Left ventricle myocardium inferior (tissue), 1 donor: Measurements from ENCODE around the gene TEAD2. TPM values are rescaled to one million over a fixed set of nuclear protein-coding genes. Genes with fewer than 3 reads are reported as not detected.
A peak's percentile ranks its signal among the peaks of the same experiment; 100 is the strongest.
"Not testable (repeated sequence)": the region's sequence is repeated elsewhere in the genome, so short reads cannot be mapped to it uniquely, and the experiment has no call there.

Experiments used
- DNase-seq: peaks from one replicate; pipeline ENCODE4 v3.0.0-alpha.2; 2020
- H3K27ac ChIP-seq: fragments of 200-600 bp; replicated peaks from 2 replicates; pipeline ENCODE4 v1.8.0; 2021
- H3K27me3 ChIP-seq: fragments of 200-600 bp; 2 replicates; pipeline ENCODE4 v1.8.0; 2021; ENCODE audit warnings: low read depth
- H3K36me3 ChIP-seq: fragments of 200-600 bp; 2 replicates; pipeline ENCODE4 v1.8.0; 2021
- H3K4me1 ChIP-seq: fragments of 200-600 bp; 2 replicates; pipeline ENCODE4 v1.8.0; 2021
- H3K4me3 ChIP-seq: fragments of 200-600 bp; 2 replicates; pipeline ENCODE4 v1.8.0; 2021; ENCODE audit warnings: mild to moderate bottlenecking, moderate library complexity
- H3K9me3 ChIP-seq: fragments of 200-600 bp; replicated peaks from 2 replicates; pipeline ENCODE4 v1.8.0; 2021
- intact Hi-C: fragments of 100-400 bp; cut with micrococcal nuclease; formaldehyde crosslinking; loops from one replicate; pipeline ENCODE4 v1.11.0; 2022
- total RNA-seq: library from RNA; stranded (reverse); fragmentation: NEBNext Ultra II Directional; extraction: Animal tissue kit (Norgen Biotek cat#: 25700); gene quantifications from one replicate; pipeline ENCODE4 v1.2.1, GENCODE V29; 2021
- TF ChIP-seq, protein P1 (sequence below): fragments of 200-600 bp; IDR thresholded peaks from 2 replicates; pipeline ENCODE4 v1.8.0; 2021; ENCODE audit warnings: antibody characterized with exemption, mild to moderate bottlenecking, borderline replicate concordance
- donor health status: DM: no; HTN: yes; CAD: no; lungs with severe emphysema.

The TEAD2 gene
- total RNA-seq, 1 donor from 2014 or later = 44.1 TPM

DNA sequence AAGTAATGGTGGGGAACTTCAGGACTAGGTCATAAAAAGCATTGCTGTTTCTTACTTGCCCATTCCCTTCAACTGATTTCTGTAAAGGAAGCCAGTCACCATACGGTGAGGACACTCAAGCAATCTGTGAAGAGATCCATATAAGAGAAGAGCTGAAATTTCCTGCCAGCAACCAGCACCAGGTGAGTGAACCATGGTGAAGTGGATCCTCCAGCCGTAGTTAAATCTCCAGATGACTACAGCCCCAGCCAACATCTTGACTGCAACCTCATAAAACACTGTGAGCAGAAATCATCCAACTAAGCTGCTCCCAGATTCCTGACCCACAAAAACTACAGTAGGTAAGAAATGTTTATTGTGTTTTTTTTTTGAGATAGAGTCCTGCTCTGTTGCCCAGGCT, 33.5 kb downstream of the TEAD2 start:
- H3K36me3 ChIP-seq = no peaks in the 10 kb centered on the region
- peaks cover under 1% of the 10 kb centered on the region for H3K9me3 ChIP-seq
- no peak overlapping the region for H3K27ac ChIP-seq
- no peak for DNase-seq
- no peaks in the 10 kb centered on the region for H3K27me3 ChIP-seq
- no peak overlapping the region for H3K4me3 ChIP-seq
- intact Hi-C loops = no loop called here
- TF ChIP-seq, protein P1, sequence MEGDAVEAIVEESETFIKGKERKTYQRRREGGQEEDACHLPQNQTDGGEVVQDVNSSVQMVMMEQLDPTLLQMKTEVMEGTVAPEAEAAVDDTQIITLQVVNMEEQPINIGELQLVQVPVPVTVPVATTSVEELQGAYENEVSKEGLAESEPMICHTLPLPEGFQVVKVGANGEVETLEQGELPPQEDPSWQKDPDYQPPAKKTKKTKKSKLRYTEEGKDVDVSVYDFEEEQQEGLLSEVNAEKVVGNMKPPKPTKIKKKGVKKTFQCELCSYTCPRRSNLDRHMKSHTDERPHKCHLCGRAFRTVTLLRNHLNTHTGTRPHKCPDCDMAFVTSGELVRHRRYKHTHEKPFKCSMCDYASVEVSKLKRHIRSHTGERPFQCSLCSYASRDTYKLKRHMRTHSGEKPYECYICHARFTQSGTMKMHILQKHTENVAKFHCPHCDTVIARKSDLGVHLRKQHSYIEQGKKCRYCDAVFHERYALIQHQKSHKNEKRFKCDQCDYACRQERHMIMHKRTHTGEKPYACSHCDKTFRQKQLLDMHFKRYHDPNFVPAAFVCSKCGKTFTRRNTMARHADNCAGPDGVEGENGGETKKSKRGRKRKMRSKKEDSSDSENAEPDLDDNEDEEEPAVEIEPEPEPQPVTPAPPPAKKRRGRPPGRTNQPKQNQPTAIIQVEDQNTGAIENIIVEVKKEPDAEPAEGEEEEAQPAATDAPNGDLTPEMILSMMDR = no peak
- no peaks in the 10 kb centered on the region for H3K4me1 ChIP-seq

DNA sequence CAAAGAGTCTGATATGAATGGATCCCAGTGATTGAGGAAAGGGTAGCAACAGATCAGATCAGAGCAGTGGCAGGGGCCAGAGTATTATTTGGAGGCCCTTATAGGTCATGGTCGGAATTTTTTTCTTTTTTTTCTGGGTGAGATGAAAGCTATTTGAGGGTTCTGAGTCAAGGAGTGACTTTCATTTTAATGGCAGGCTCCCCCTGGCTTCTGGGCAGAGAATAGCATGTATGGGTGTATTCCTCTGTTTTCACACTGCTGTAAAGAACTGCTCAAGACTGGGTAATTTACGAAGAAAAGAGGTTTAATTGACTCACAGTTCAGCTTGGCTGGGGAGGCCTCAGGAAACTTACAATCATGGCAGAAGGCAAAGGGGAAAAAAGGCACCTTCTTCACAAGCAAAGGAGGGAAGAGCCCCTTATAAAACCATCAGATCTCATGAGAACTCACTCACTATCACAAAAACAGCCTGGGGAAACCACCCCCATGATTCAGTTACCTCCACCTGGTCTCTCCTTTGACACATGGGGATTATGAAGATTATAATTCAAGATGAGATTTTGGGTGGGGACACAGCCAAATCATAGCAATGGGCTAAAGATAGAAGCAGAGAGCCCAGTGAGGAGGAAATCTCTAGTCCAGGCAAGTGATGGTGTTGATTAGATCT, 34.2 kb downstream of the TEAD2 start:
- Histone ChIP-seq H3K9me3 (peaks cover 8% of the 10 kb centered on the region), H3K27me3 (no peaks in the 10 kb centered on the region), H3K4me1 (no peaks in the 10 kb centered on the region), H3K4me3 (no peak overlapping the region), H3K27ac (no peak overlapping the region), H3K36me3 (no peaks in the 10 kb centered on the region)
- no peak for DNase-seq
- intact Hi-C loops = no loop called here
- TF ChIP-seq, protein P1 = peak; percentile 71

DNA sequence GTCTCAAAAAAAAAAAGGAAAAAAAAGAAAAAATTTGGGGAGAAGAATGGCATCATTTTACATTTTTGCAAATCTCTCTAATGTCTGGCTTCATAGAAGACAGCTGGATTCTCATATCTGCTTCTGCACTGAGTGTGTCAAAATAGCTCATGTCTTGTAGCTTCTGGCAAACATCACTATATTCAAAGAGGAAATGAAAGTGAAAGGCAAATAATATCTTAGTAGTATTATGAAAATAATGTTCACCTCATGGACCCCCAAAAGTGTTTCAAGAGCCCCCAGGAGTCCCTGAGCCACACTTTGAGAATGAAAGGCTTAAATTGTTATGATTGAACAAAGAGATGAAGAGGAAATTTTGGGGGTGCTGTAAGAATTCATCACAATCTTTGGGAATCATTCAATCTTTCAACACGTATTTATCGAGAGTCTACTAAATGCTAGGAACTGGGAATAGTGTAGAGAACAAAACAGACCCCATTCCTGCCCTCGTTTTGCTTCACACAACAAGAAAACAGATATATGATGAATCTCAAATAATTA, 36.0 kb downstream of the TEAD2 start:
- TF ChIP-seq, protein P1 = no peak

DNA sequence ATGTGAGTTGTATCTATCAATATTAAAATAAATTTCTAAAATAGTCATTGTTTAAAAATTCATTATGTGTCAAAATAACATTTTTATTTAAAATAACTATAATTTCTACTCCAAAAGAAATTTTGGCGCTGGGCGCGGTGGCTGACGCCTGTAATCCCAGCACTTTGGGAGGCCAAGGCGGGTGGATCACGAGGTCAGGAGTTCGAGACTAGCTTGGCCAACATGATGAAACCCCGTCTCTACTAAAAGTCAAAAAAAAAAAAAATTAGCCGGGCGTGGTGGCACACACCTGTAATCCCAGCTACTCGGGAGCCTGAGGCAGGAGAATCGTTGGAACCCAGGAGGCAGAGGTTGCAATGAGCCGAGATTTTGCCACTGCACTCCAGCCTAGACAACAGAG, 36.5 kb downstream of the TEAD2 start:
- H3K27ac ChIP-seq, DNase-seq, intact Hi-C loops, H3K27me3 ChIP-seq, H3K4me3 ChIP-seq, H3K4me1 ChIP-seq: not testable (repeated sequence)
- H3K36me3 ChIP-seq = peaks cover 18% of the 10 kb centered on the region
- peaks cover 30% of the 10 kb centered on the region for H3K9me3 ChIP-seq

More for the DNA sequence above, 36.0 kb downstream of the TEAD2 start:
- H3K27me3 ChIP-seq = no peaks in the 10 kb centered on the region
- intact Hi-C loops = no loop called here
- H3K4me1 ChIP-seq = no peaks in the 10 kb centered on the region
- no peak overlapping the region for H3K27ac ChIP-seq
- no peak overlapping the region for H3K4me3 ChIP-seq
- peaks cover 26% of the 10 kb centered on the region for H3K9me3 ChIP-seq
- DNase-seq = no peak
- peaks cover 13% of the 10 kb centered on the region for H3K36me3 ChIP-seq

DNA sequence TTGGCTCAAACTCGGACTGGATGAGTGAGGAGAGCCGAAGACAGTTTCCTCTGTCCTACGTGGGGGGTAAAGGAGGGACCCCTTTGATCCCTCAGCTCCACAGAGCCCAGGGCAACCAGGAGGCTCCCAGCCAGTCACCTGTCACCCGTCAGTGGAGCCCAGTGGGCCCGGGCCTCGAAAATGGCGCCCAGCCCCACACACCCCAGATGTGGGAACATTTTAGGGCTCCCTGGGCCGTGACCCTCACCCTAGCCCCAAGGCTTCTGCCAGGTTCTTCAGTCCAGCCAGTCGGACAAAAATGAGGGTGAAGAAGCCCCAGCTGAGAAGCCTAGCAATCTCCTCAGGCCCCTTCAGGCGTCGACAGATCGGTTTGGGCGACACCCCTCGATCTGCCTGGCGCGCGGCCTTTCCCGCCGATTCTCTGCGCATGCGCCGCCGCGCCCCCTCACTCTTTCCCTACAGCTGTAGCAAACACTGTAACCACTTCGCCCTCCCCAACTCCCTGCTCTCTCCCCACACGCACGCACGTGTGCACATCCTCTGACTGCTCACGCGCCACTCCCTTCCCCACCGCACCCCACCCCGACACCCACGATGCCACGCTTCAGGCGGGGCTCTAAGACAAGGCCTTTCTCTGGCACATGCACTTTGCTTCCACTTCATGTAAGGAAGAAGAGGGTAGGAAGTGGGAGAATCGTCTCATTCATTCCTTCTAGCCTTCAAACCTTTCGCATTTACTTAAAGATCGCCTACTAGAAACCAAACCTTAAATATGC, 37.2 kb downstream of the TEAD2 start, which contains the start of gene SLC6A16:
SLC6A16 (minus strand) TSS at position 391 of the 776 bp plus-strand sequence. CDS start 13,844 bp downstream, outside the sequence.
- H3K27ac ChIP-seq = no peak within 1 kb of the TSS
- TF ChIP-seq, protein P1 = no peak
- no peaks in the 10 kb centered on the region for H3K27me3 ChIP-seq
- intact Hi-C loops = no loop called here
- H3K4me1 ChIP-seq = no peaks in the 10 kb centered on the region
- H3K36me3 ChIP-seq = peaks cover 19% of the 10 kb centered on the region
- H3K9me3 ChIP-seq = peaks cover 36% of the 10 kb centered on the region
- DNase-seq = no peak
- H3K4me3 ChIP-seq = no peak within 1 kb of the TSS
